Activated naive CD8-positive, alpha-beta T cell treated with anti-CD3 and anti-CD28 coated beads for 36 hours (primary cell): ENCODE results near the gene ALOX5AP. TPM values are rescaled to one million over a fixed set of nuclear protein-coding genes. Genes with fewer than 3 reads are reported as not detected.

Experiments used
- DNase-seq: peaks from one replicate; pipeline ENCODE4 v3.0.0; 2021
- H3K27ac Mint-ChIP-seq: one replicate; pipeline ENCODE4 v1.8.0; 2022; ENCODE audit warnings: mild to moderate bottlenecking, moderate library complexity, mixed read lengths
- H3K27me3 Mint-ChIP-seq: one replicate; pipeline ENCODE4 v1.8.0; 2022; ENCODE audit warnings: mild to moderate bottlenecking, mixed read lengths
- H3K36me3 Mint-ChIP-seq: one replicate; pipeline ENCODE4 v1.8.0; 2021; ENCODE audit warnings: mild to moderate bottlenecking, mixed read lengths
- H3K4me1 Mint-ChIP-seq: one replicate; pipeline ENCODE4 v1.8.0; 2021; ENCODE audit warnings: mixed read lengths
- H3K4me3 Mint-ChIP-seq: one replicate; pipeline ENCODE4 v1.8.0; 2022; ENCODE audit warnings: mild to moderate bottlenecking, moderate library complexity, mixed read lengths
- H3K9me3 Mint-ChIP-seq: one replicate; pipeline ENCODE4 v1.8.0; 2022; ENCODE audit warnings: mixed read lengths
- total RNA-seq, 2 experiments: library from RNA; stranded (reverse); gene quantifications; one replicate each; pipeline ENCODE4 v1.2.3, GENCODE V29; 2021

ALOX5AP gene
- total RNA-seq, 2 experiments from 2014 or later, result 16.4 to 17.4 TPM

DNA sequence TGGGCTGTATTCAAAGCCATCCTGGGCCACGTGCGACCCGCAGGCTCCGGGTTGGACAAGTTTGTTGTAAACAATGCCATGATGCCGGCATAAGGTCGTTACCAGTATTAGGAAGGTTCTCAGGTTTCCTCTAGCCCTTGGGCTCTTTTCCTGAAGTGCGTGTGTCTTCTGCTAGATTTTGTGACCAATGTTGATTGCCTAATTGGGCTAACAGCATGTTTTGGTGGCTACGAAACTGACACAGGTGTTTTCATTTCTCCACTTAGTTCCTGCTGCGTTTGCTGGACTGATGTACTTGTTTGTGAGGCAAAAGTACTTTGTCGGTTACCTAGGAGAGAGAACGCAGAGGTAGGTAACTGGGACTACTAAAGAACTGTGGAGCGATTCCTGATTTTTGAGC is 20.3 kb downstream of the ALOX5AP start:
- DNase-seq, result no peak
- H3K4me3 Mint-ChIP-seq, result no peak overlapping the region
- H3K9me3 Mint-ChIP-seq, result peaks cover under 1% of the 10 kb centered on the region
- H3K27ac Mint-ChIP-seq, result no peak overlapping the region
- H3K36me3 Mint-ChIP-seq, result peaks cover 7% of the 10 kb centered on the region
- no peaks in the 10 kb centered on the region for H3K27me3 Mint-ChIP-seq
- H3K4me1 Mint-ChIP-seq, result peaks cover 12% of the 10 kb centered on the region

DNA sequence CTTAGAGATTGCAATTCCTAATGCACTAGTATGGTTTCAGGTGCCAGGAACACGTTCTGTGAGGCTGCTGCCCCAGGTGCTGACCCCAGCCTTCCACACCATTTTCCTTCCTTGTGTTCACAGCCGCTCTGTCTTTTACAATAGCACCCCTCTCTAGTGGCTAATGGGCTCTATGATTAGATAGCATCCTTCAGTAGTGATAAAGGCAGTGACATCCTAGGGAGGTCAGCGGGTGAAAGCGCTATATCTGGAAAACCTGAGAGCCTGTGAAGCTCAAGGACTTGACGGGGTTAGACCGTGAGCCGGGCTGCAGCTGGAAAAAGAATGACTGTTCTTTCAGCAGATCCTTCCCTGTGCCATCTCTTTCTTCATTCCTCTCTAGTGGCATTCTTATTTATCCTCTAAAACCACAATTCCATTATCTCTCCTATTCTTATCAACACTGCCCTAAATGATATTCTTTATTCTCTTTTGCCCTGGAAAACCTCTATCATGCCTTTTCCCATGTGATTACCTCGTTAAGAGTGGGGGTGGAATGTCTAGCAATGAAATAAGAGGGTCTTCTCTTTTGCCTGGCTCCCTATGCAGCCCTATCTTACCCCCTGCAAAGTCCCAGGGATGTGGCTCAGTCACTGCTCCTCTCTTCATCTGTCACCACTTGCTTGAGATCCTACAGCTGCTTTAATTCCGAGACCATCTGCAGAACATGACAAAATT is 21.8 kb downstream of the ALOX5AP start:
- H3K9me3 Mint-ChIP-seq, result no peaks in the 10 kb centered on the region
- no peaks in the 10 kb centered on the region for H3K27me3 Mint-ChIP-seq
- no peak overlapping the region for H3K27ac Mint-ChIP-seq
- no peak overlapping the region for H3K4me3 Mint-ChIP-seq
- no peak for DNase-seq
- H3K4me1 Mint-ChIP-seq, result peaks cover 5% of the 10 kb centered on the region
- peaks cover 4% of the 10 kb centered on the region for H3K36me3 Mint-ChIP-seq

DNA sequence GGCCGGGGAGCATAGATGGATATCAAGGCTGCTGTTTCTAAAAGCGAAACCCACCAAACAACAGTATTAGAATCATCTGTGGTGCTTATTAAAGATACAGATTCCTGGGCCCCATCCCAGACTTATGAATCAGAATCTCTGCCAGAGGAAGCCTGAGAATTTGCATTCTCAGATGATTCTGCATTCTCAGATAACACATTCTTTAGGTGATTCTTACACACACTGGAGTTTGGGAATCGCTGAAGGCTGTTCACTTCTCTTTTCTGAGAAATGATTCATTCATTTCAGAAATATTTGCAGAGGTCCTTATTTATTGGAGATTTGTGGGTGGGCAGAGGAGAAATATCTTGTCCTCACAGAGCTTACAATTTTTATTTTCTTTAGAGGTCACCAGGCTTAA is 24.4 kb downstream of the ALOX5AP start:
- H3K27ac Mint-ChIP-seq, result no peak overlapping the region
- no peak overlapping the region for H3K4me3 Mint-ChIP-seq
- H3K4me1 Mint-ChIP-seq, result no peaks in the 10 kb centered on the region
- DNase-seq, result no peak
- peaks cover 6% of the 10 kb centered on the region for H3K36me3 Mint-ChIP-seq
- no peaks in the 10 kb centered on the region for H3K9me3 Mint-ChIP-seq
- no peaks in the 10 kb centered on the region for H3K27me3 Mint-ChIP-seq

DNA sequence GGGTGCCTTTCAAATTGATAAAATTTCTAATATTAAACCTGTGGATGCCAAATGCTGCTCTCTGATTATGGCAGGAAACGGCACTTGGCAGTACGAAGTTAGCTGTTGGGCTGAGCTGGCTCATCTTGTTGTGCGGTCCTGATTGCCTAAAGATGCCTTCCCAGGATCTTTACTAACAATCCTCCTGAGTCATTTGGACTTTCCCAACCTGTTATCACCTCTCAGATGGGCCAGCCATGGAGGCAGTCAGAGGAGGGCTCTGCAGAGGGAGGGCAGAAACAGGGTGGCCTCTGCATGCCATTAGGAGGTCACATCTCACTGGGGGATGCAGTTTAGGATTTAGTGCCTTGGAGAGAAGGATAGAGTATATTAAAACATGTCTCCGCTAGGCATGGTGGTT is 27.3 kb downstream of the ALOX5AP start:
- DNase-seq, result no peak
- Mint-ChIP-seq H3K36me3 (peaks cover 7% of the 10 kb centered on the region), H3K4me3 (no peak overlapping the region), H3K9me3 (no peaks in the 10 kb centered on the region), H3K27me3 (no peaks in the 10 kb centered on the region), H3K27ac (no peak overlapping the region), H3K4me1 (peaks cover 2% of the 10 kb centered on the region)

DNA sequence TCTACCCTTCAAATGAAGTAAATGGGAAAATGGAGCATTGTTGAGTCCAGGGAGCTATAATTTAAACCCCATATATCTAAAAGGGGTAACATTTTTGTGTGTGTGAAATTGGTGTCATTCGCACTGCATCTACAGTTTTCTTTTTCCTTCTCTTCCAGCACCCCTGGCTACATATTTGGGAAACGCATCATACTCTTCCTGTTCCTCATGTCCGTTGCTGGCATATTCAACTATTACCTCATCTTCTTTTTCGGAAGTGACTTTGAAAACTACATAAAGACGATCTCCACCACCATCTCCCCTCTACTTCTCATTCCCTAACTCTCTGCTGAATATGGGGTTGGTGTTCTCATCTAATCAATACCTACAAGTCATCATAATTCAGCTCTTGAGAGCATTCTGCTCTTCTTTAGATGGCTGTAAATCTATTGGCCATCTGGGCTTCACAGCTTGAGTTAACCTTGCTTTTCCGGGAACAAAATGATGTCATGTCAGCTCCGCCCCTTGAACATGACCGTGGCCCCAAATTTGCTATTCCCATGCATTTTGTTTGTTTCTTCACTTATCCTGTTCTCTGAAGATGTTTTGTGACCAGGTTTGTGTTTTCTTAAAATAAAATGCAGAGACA is 28.6 kb downstream of the ALOX5AP start:
- DNase-seq, result no peak
- Mint-ChIP-seq H3K36me3 (peaks cover 4% of the 10 kb centered on the region), H3K27ac (no peak overlapping the region), H3K4me1 (peaks cover 4% of the 10 kb centered on the region), H3K27me3 (no peaks in the 10 kb centered on the region), H3K9me3 (no peaks in the 10 kb centered on the region), H3K4me3 (no peak overlapping the region)

DNA sequence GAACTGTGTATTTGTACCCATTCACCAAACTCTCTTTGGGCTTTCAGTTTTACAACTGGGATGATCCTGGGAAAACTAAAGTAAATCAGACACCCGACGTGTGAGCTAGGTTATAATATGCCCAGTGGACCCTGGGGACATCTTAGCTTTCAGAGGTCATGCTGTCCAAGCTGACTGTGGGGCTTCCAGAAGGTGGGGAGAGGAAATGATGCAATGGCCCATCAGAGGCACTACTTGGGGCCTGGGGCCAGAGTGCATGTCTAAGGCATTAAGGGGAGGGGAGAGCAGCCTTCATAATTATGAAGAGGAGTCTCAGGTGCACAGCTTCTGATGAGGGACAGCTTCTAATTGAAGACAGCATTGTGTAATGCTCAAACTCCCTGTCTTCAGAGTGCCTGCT is 30.9 kb downstream of the ALOX5AP start:
- H3K27me3 Mint-ChIP-seq, result no peaks in the 10 kb centered on the region
- H3K9me3 Mint-ChIP-seq, result no peaks in the 10 kb centered on the region
- no peak overlapping the region for H3K4me3 Mint-ChIP-seq

DNA sequence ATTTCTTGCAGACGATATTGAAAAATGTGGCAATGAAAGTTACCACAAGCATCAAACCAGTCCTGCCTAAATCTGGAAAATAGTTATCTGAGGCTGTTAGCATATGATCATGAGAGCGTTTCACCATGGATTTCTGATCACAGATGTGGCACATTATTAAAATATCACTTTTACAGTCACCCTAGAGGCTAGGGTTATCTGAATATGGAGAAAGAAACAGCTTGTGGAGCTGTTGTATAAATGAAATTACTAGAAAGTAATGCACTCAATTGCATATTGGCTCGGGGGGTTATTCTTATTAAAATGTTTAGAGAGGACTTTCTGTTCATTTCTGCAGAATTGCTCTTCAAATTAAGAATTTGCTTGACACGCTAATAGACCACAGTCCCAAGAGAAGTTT is 35.6 kb downstream of the ALOX5AP start:
- H3K27ac Mint-ChIP-seq, result no peak overlapping the region
- peaks cover 3% of the 10 kb centered on the region for H3K9me3 Mint-ChIP-seq
- no peaks in the 10 kb centered on the region for H3K27me3 Mint-ChIP-seq
- H3K4me1 Mint-ChIP-seq, result peaks cover 13% of the 10 kb centered on the region
- peaks cover 3% of the 10 kb centered on the region for H3K36me3 Mint-ChIP-seq
- no peak overlapping the region for H3K4me3 Mint-ChIP-seq
- no peak for DNase-seq

More for the DNA sequence above, 30.9 kb downstream of the ALOX5AP start:
- Mint-ChIP-seq H3K36me3 (peaks cover 4% of the 10 kb centered on the region), H3K4me1 (peaks cover 4% of the 10 kb centered on the region), H3K27ac (no peak overlapping the region)
- no peak for DNase-seq

DNA sequence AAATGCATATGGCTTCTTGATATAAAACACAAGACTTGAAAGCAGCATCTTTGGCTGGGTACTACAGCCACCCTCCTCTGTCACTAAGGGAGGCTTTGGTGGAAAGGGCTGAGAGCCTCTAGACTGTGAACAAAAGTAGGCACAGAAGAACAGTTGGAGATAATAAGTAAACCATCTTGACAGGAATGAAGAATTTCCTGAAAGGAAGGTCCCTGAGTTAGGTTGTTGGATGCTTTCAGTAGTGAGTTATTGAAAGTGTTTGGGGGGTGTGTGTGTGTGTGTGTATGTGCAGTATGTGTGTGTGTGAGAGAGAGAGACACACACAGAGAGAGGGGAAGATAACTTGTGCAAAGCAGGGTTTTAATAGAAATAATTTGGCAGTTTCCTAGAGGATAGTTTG is 38.2 kb downstream of the ALOX5AP start:
- Mint-ChIP-seq H3K4me3 (no peak overlapping the region), H3K4me1 (peaks cover 10% of the 10 kb centered on the region), H3K36me3 (peaks cover 2% of the 10 kb centered on the region), H3K27ac (peak overlapping the region; percentile 54), H3K9me3 (peaks cover 3% of the 10 kb centered on the region), H3K27me3 (no peaks in the 10 kb centered on the region)
- DNase-seq, result no peak

DNA sequence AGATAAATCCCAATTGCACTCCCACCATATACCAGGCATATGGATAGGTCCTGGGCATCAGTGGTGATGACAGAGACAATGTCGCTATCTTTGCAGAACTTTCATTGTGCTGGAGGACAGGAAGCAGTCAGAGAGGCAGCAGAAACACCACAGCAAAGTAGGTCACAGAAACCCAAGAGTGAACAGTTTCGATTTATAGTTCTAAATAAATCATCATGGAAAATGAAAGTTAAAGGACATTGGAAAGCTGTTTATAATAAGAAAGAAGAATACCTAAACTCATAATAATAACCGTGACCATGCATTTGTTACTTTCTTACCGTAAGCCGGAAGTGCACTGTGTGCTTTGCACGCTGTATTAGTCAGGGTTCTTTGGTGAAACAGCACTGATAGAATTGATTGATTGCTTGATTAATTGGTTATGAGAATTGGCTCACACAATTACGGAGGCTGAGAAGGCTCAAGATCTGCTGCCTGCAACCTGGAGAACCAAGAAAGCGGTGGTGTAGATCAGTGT is 38.9 kb downstream of the ALOX5AP start:
- peak overlapping the region; percentile 54 for H3K27ac Mint-ChIP-seq
- DNase-seq, result no peak
- no peak overlapping the region for H3K4me3 Mint-ChIP-seq

DNA sequence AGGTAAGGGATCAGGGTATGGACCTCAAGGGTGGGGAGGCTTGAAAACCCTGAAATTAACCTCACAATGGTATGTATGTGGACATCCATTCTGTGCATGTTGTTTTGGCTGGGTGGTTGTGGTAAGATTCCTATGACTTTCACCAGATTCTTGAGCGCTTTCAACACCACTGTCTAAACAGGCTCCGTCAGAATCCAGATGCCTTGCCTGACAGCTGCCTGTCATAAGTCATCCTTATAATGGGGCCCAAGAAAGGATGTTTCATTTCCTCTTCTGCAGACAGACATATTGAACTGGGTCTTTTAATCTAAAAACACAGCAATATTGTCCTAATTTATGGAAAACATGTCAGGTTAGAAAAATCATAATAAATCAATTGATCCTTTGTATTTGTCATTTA is 41.3 kb downstream of the ALOX5AP start:
- Mint-ChIP-seq H3K9me3 (peaks cover 3% of the 10 kb centered on the region), H3K27me3 (no peaks in the 10 kb centered on the region), H3K27ac (no peak overlapping the region), H3K36me3 (peaks cover 3% of the 10 kb centered on the region), H3K4me1 (peaks cover 10% of the 10 kb centered on the region), H3K4me3 (no peak overlapping the region)
- DNase-seq, result no peak

More for the DNA sequence above, 38.9 kb downstream of the ALOX5AP start:
- no peaks in the 10 kb centered on the region for H3K27me3 Mint-ChIP-seq
- peaks cover 2% of the 10 kb centered on the region for H3K36me3 Mint-ChIP-seq
- H3K9me3 Mint-ChIP-seq, result peaks cover 3% of the 10 kb centered on the region
- H3K4me1 Mint-ChIP-seq, result peaks cover 10% of the 10 kb centered on the region

DNA sequence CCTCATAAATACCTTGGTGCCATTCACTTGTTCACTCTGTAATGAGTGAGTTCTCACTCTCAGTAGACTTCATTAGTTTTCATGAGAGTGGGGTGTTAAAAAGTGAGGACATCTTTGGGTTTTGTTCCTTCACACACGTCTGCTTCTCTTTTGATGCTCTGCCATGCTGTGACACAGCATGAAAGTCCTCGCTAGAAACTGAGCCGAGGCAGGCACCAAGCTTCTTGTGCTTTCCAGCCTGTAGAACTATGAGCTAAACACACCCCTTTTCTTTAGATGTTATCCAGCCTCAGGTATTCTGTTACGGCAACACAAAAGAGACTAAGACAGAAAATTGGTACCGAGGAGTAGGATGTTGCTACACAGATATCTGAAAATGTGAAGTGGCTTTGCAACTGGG is 43.7 kb downstream of the ALOX5AP start:
- Mint-ChIP-seq H3K9me3 (no peaks in the 10 kb centered on the region), H3K27me3 (no peaks in the 10 kb centered on the region), H3K4me3 (no peak overlapping the region), H3K36me3 (peaks cover 5% of the 10 kb centered on the region), H3K27ac (no peak overlapping the region), H3K4me1 (peaks cover 5% of the 10 kb centered on the region)
- DNase-seq, result no peak

DNA sequence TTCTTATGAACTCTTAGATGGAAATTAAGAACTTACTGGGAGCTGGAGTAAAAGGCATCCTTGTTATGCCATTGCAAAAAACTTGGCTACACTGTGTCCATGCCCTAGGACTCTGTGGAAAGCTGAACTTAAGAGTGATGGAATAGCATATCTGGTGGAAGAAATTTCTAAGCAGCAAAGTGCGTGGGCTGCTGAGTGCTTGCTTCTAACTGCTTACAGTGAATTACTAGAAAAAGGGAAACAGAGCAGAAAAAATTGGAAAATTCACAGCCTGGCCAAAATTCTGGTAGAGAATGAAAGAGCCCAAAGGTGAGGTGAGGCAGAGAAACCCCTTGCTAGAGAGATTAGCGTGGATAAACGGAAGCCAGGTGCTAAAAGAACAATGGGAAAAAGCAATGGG is 44.3 kb downstream of the ALOX5AP start:
- H3K27me3 Mint-ChIP-seq, result no peaks in the 10 kb centered on the region
- H3K27ac Mint-ChIP-seq, result no peak overlapping the region
- DNase-seq, result no peak
- H3K4me3 Mint-ChIP-seq, result no peak overlapping the region
- no peaks in the 10 kb centered on the region for H3K9me3 Mint-ChIP-seq
- H3K4me1 Mint-ChIP-seq, result no peaks in the 10 kb centered on the region
- peaks cover 5% of the 10 kb centered on the region for H3K36me3 Mint-ChIP-seq

DNA sequence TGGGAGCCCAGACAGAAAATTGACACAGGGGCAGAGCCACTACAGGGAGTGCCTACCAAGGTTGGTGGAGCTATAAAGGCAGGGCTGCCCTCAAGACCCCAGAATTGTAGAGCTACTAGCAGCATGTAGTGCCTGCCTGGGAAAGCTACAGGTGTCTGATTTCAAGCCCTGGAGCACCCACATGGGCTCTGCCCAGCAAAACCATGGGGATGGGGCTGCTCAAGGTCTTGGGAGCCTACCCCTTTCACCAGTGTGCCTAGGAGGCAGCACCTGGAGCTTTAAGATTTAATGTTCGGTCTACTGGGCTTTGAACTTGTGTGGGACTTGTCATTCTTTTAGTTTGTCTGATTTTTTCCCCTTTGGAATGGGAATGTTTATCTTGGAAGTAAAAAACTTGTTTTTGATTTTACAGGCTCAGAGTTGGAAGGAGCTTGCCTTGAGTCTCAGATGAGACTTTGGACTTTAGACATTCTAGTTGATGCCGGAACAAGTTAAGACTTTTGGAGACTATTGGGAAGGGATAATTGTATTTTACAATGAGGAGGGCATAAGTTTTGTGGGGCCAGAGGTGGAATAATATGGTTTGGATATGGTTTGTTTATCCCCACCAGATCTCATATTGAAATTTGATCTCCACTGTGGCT is 45.1 kb downstream of the ALOX5AP start:
- no peak overlapping the region for H3K27ac Mint-ChIP-seq
- peaks cover 5% of the 10 kb centered on the region for H3K36me3 Mint-ChIP-seq
- H3K4me1 Mint-ChIP-seq, result no peaks in the 10 kb centered on the region
- no peaks in the 10 kb centered on the region for H3K9me3 Mint-ChIP-seq
- H3K27me3 Mint-ChIP-seq, result no peaks in the 10 kb centered on the region
- DNase-seq, result no peak
- H3K4me3 Mint-ChIP-seq, result no peak overlapping the region

DNA sequence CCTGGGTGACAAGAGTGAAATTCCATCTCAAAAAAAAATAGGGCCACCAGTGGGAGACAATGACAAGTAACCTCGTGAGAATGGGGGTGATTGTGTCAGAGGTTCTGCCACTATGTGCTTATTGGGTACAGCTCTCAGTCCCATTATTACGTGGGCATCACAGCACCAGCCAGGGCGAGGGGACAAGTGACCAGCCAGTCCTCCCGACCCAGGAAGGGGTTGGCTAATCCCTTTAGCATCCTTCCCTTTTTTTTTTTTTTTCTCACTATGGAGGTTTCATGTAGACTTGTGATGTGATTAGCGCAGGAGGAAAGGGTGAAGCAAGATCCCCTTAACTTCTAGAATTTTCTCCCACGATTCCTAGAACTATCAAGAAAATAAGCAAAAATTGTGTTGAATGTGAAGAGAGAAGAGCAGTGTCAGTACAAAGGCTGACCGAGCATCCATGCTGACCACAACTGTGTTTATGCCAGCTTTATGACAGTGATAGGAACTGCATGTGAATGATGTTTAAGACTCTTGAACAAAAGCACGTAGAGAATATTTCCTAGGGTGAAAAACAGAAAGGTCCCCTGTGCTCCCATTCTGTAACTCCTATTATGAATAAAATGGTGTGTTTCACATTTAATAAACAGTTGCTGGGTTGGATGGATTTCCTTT is 50.0 kb downstream of the ALOX5AP start:
- H3K27me3 Mint-ChIP-seq, result no peaks in the 10 kb centered on the region
- no peaks in the 10 kb centered on the region for H3K9me3 Mint-ChIP-seq
- no peak overlapping the region for H3K4me3 Mint-ChIP-seq
- H3K27ac Mint-ChIP-seq, result no peak overlapping the region
- H3K36me3 Mint-ChIP-seq, result peaks cover 5% of the 10 kb centered on the region
- DNase-seq, result no peak
- peaks cover 6% of the 10 kb centered on the region for H3K4me1 Mint-ChIP-seq

DNA sequence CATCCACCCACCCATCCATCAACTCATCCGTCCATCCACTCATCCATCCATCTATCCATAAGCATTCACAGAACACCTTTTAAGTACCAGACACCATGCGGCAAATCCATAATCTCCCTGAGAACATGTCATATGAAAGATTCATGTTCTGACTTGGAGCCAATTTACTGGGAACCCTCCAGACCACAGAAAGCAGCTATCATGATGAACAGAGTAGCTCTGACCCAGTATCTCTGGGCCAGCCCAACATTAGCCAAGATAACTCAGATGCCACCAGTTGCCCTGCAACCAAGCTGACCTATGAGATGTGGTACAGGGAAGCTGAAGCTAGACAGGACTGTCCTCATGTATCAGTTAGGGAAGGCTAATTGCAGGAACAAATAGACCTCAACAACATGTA is 51.3 kb downstream of the ALOX5AP start:
- Mint-ChIP-seq H3K27ac (no peak overlapping the region), H3K36me3 (peaks cover 3% of the 10 kb centered on the region), H3K4me3 (no peak overlapping the region), H3K9me3 (no peaks in the 10 kb centered on the region), H3K27me3 (no peaks in the 10 kb centered on the region), H3K4me1 (peaks cover 6% of the 10 kb centered on the region)
- no peak for DNase-seq
